NCI-H524 treated with DMSO at 0.1 percent for 48 hours (cell line): ENCODE results near the gene OGDH.

Experiments
- DNase-seq: peaks from one replicate; lab custom pipeline; 2025; lab: John Stamatoyannopoulos, UW

The OGDH gene

DNA sequence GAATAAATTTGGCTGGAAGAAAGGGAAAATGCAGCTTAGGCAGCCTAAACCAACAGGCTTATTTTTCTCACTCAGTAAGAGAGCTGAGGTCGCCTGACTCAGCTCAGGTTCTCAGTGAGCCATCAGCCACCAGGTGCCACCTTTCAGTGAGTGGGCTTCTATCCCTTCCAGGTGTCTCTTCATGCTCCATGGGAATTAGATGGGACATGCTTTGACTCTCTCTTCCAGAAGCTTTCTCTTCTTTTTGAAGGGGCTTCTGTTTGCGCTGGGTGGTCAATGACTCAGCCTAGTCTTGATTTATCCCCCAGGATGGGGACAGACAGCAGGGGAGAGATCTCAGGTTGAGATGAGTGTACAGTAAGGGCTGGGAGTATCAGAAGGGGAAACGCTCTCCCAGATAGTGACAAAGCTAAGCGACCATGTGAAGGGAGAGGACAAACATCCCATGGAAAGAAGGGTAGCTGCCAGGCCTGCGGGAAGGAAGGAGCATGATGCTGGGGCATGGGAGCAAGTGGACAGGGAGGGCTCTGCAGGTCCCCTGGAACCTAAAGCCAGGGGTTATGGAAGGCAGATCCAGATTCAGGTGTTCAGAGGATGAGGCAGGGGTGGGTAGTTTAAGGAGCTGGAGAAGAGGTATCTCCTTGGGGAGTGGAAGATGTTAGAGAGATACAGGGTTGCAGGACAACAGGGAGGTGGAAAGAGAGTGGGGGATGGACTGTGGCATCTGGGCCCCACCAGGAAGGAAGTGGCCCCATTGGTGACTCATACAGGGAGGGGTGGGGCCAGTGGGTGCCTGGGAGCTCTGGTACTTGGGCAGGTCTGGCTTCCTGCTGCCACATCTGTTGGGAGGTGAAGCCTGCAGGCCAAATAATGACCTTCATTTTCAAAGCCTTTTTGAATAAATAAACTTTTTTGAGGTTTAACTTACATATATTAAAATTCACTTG lies 32.5 kb downstream of the OGDH start:
- DNase-seq = no peak

GRCh38 chr7:44639671-44640321 lies 33.4 kb downstream of the OGDH start:
- DNase-seq = no peak

- DNase-seq = no peak
These were observed 36.8 kb downstream of the OGDH start for GRCh38 chr7:44643206-44643605.

GRCh38 chr7:44645254-44645653 lies 38.8 kb downstream of the OGDH start:
- DNase-seq = no peak

DNA sequence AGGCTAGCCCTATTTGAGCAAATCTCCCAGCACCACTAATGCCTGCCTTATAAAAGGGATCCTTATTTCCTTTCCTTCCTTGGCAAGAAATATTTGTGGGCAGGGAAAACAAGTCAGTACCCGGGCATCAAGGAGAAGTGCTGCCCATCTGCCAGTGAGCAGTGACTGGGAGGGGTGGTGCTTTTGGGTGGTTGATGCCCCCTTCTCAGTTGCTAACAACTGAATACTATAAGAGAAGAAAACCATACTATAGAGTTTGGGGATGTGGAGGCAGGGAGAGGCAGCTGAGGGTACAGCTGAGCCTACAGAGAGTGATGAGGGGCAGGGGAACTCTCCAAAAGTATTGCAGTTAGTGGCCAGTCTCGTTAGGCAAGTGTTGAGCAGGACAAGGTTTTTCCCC lies 39.3 kb downstream of the OGDH start:
- DNase-seq = no peak

GRCh38 chr7:44646176-44646920 lies 39.9 kb downstream of the OGDH start:
- DNase-seq = no peak

DNA sequence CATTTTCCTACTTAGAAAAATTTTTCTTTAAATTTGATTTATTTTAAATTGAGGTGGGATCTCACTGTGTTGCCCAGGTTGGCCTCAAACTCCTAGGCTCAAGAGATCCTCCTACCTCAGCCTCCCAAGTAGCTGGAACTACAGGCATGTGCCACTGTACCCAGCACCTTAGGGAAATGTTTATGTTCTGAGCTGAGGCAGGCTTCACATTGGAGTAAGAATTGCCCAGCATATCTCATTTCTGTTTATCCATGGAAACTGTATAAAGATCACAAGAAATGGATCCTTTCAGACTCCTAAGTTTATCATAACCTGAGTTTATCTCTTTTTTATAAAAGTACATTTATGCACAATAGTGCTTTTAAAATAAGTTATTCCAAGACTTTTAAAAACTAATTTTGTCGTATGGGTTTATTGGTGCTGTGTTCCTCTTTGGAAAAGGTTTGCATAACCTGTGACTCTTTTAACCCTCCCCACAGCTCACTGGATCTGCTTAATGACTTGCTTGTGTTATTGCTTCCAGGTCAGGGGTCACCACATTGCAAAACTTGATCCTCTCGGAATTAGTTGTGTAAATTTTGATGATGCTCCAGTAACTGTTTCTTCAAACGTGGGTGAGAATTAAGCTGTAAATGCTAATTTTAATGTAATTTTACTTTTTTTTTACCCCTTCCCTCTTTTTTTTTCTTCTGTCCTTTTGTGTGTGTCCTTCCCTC lies 40.7 kb downstream of the OGDH start:
- DNase-seq = no peak

GRCh38 chr7:44647981-44648714 lies 41.7 kb downstream of the OGDH start:
- DNase-seq = no peak

DNA sequence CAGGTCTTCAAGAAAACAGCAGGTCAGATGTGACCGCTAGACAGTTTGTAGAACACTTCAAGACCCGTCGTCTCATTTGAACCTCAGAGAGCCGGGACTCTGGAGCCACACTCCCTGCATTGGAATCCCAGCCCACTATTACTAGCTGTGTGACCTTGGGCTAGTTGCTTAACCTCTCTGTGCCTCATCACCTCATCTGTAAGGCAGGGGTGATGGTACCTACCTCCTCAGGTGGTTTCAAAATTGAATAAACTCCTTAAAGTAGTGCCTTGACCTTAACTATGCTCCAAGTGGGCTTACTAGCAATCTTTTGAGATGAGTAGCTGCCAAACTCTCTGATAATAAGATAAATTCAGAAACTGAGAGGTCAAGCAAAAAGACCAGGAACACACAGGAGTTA lies 43.8 kb downstream of the OGDH start:
- no peak for DNase-seq

DNA sequence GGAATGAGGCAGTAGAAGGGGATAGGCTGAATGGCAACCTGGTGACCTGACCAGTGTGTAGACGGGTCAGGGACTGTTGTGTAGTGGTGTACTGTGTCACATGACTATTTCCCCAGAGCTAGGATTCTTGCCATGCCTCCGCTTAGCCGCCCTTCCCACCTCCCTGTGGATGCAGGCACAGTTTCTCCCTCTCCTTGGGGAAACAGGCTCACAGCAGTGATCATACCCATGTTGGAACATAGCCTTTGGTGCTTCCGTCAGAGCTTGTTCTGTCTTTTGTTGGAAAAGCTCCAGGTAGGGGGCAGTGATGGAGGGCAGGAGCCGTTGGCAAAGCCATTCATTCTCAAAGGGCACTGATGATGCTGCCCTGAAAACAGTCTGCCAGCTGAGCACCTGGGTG lies 44.3 kb downstream of the OGDH start:
- DNase-seq = no peak

GRCh38 chr7:44652535-44652934 lies 46.1 kb downstream of the OGDH start:
- DNase-seq = no peak

GRCh38 chr7:44654255-44654796 lies 47.9 kb downstream of the OGDH start:
- DNase-seq = no peak

DNA sequence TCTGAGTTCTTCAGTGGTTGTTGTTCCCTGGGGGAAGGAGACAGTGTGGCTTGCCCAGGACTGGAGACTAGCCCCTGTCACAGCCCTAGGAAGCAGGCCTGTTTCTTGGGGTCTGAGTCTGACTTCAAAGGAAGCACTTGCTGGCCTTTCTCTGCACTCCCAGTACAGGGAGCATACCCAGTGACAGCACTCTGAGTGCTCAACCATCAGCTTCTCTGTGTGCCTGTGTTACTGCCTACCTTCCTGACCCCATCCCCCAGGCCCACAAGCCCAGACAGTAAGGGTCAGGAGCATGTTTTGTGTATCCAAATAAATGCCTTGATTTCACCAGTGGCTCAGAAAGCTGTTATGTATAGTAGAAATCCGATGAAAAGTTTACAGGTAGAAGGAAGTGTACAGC lies 48.9 kb downstream of the OGDH start:
- no peak for DNase-seq

DNA sequence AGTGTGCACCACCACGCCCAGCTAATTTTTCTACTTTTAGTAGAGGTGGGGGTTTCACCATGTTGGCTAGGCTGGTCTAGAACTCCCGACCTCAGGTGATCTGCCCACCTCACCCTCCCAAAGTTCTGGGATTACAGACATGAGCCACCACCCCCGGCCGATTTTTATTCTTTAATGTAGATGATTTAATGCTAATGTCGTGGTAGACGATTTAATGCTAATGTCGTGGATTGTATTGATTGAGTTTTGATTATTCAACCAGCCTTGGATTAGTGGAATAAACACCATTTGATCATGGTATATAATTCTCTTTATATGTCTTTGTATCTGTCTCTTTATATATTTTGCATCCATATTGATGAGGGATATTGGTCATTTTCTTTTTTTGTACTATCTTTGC lies 52.6 kb downstream of the OGDH start:
- DNase-seq = no peak

GRCh38 chr7:44661233-44661632 lies 54.8 kb downstream of the OGDH start:
- no peak for DNase-seq

DNA sequence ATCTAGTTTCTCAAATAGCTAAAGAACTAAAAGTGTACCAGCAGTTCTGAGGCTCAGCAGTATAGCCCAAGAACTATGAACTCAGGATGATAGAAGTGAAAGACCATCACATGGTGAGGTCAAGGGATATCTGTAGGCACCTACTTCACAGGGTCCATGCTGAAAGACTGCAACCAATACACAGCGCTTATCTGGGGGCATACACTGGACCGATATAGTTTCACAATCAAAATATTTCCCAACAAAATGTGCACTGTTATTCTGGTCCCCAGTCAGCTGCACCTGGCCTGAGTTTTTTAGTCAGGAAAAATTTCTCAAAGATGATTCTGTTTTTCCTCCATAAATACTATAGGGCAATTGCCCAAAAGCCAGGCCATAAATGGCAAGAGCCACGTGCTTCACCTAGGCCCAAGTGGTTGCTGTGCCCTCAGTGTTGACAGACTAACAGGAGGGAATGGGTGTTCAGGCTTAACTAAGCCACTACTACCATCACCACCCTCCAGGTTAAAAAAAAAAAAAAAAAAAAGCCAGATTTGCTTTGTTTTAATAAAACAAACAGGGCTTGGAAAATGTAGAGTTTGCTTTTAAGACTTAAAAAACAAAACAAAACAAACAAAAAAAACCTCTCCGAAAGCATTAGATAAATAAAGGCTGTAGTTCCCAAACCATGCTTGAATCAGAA lies 58.5 kb downstream of the OGDH start:
- DNase-seq = no peak

- DNase-seq = no peak
These were observed 59.2 kb downstream of the OGDH start for GRCh38 chr7:44665531-44666213.

- no peak for DNase-seq
These were observed 60.1 kb downstream of the OGDH start for GRCh38 chr7:44666566-44666965.

- no peak for DNase-seq
These were observed 60.8 kb downstream of the OGDH start for GRCh38 chr7:44667190-44667589.

GRCh38 chr7:44671069-44671468 lies 64.6 kb downstream of the OGDH start:
- DNase-seq = no peak
